Stimulated activated CD4-positive, alpha-beta T cell treated with anti-CD3 and anti-CD28 coated beads, Interleukin-4, amount 100 ng/mL, for 24 hours (primary cell): Measurements from ENCODE around the gene TNFAIP3.

Experiments
- DNase-seq: peaks from one replicate; pipeline ENCODE4 v3.0.0-alpha.2; 2020

Gene TNFAIP3

GRCh38 chr6:137927777-137928218 lies 60.7 kb downstream of the TNFAIP3 start:
- DNase-seq: peak; percentile 82

DNA sequence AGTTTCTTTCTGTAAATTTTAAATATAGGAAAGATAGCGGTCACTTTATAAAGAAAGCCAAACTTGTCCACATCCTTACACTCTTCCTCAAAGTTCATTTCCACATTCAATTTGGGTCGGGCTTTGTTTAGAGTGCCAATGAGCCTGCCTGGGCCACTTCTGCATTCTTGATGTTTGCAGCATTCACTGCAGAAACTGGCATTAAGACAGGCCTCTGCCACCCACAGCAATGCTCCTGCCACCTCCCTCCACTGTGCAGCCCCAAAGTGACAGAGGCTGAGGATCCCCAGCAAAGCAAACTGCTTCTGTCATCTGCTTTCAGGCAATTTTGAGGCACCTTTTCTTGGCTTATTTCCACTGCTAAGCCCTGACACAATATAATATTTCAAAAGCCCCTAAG lies 61.2 kb downstream of the TNFAIP3 start:
- peak; percentile 40 for DNase-seq

DNA sequence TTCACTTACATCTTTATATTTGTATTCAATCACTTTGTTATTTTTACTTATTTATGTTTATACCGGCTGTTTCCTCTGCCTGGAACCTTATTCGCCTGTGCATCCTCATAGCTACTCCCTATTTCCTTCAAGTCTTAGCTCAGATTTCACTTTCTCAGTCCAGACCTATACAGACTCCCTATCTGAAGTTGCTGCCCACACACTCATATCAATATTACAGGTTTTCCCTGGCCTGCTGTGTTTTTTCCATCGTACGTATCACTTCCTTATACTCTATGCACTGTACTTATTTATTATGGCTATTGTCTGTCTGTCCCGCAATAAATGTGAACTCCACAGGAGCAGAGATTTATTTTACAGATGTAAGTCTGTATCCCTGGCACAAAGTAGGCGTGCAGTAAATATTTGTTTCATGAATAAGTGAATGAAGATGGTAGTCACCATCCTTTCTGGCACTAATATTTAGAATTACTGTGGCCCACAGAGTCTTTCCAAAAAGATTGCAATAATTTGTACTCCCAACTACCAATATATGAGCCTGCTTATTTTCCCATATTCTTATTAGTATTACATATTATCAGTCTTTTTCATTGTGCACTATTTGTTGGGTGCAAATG lies 64.9 kb downstream of the TNFAIP3 start:
- no peak for DNase-seq
